ENCODE data around the gene SNIP1. TPM values are rescaled to one million over a fixed set of nuclear protein-coding genes. Genes with fewer than 3 reads are reported as not detected.

SNIP1 gene
- total and polyA plus RNA-seq, 10 of the 15 experiments (the other 5 are each of a cell fraction or from before 2014, with no cell fraction given) = 2.7 to 22.4 (median 10.1) TPM

DNA sequence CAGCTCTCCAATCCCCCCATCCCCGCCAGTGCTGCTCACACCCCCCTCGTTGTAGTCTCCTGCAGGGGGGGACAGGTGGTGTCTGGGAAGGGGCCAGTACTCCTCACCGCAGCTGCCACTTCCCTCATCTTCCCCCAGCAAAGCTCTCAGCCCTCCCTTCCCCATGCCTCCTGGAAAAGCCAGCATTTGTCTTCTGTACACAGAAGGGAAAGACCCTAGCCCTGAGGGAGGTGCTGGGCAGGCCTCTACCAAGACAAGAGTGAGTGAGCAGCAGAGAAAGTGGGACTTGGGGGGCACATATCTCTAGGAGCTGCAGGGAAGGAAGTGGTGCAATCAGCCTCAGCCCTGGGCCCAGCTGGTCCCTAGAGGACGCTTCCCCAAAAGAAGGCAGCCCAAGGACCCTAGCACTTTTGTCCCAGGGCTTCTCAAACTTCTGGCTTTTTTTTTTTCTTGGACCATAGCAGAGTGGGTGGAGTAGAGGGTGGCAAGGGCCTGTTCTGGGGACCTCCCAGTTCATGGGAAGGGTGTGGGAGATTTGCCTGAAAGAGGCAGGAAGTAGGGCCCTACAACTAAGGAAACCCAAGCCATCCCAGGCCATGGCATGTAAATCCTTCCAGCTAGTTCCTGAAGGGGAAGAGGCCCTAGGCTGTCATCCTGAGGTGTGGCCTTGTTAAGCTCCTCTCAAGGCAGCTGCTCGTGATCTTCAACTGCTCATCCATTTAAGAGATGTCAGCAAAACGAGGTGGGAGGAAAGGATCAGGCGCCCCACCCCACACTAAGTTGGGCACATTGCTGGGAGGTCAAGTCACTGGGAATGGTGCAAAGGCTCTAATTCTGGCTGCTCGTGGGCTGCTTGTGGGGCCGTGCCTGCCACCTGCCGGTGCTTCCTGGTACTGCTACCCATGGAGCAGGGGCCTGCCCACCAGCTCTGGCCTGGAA lies 67.1 kb downstream of the SNIP1 start (continued):
- TF ChIP-seq TCF12 (IDR thresholded peaks at IDR 0.05; ENCODE audit: low read depth, low read length) (no peak), CREB1 (IDR thresholded peaks at IDR 0.05; ENCODE audit: low read depth) (no peak), NR2C1 (IDR thresholded peaks at IDR 0.05) (no peak), HDAC6 (IDR thresholded peaks at IDR 0.05; ENCODE audit: unreplicated experiment) (no peak), IKZF1 (conservative IDR thresholded peaks at IDR 0.05) (no peak; the same call in 1 of the 2 replicates), SMARCA5 (IDR thresholded peaks at IDR 0.05) (peak; percentile 50; the same call in 1 of the 2 replicates), SMAD1 (IDR thresholded peaks at IDR 0.05; ENCODE audit: low read depth, partially characterized antibody) (no peak), SUZ12 (IDR thresholded peaks at IDR 0.05; ENCODE audit: unreplicated experiment) (no peak), ZNF622 (IDR thresholded peaks at IDR 0.05) (no peak), RCOR1 (conservative IDR thresholded peaks at IDR 0.05; ENCODE audit: low read depth, low read length) (no peak), LARP7 (IDR thresholded peaks at IDR 0.05) (peak; percentile 60; the same call in 1 of the 2 replicates), FOS (IDR thresholded peaks at IDR 0.05; ENCODE audit: borderline replicate concordance, extremely low read depth, insufficient read length) (no peak), POLR2A (IDR thresholded peaks at IDR 0.05; ENCODE audit: low read depth, low read length) (peak; percentile 21), SREBF1 (IDR thresholded peaks at IDR 0.05; ENCODE audit: low read length) (no peak), RAD51 (IDR thresholded peaks at IDR 0.05) (no peak), TARDBP (IDR thresholded peaks at IDR 0.05; ENCODE audit: borderline replicate concordance) (no peak), CHD4 (IDR thresholded peaks at IDR 0.05) (no peak), IRF4 (IDR thresholded peaks at IDR 0.05; ENCODE audit: low read depth, low read length) (no peak), NFYB (IDR thresholded peaks at IDR 0.05; ENCODE audit: insufficient read depth, low read depth, low read length) (no peak), SPI1 (IDR thresholded peaks at IDR 0.05; ENCODE audit: borderline replicate concordance, insufficient read depth, low read depth, low read length) (no peak), TBL1XR1 (IDR thresholded peaks at IDR 0.05; ENCODE audit: low read depth, low read length) (no peak), SMC3 (IDR thresholded peaks at IDR 0.05; ENCODE audit: borderline replicate concordance, low read length) (peak; percentile 97), ETV6 (conservative IDR thresholded peaks at IDR 0.05 in 1 of 2, IDR thresholded peaks at IDR 0.05 in 1 of 2; ENCODE audit: borderline replicate concordance in 1 of 2, low read depth in 1 of 2) (no peak), WRNIP1 (IDR thresholded peaks at IDR 0.05; ENCODE audit: borderline replicate concordance, low read depth, low read length) (no peak)
- TF ChIP-seq, protein P1, sequence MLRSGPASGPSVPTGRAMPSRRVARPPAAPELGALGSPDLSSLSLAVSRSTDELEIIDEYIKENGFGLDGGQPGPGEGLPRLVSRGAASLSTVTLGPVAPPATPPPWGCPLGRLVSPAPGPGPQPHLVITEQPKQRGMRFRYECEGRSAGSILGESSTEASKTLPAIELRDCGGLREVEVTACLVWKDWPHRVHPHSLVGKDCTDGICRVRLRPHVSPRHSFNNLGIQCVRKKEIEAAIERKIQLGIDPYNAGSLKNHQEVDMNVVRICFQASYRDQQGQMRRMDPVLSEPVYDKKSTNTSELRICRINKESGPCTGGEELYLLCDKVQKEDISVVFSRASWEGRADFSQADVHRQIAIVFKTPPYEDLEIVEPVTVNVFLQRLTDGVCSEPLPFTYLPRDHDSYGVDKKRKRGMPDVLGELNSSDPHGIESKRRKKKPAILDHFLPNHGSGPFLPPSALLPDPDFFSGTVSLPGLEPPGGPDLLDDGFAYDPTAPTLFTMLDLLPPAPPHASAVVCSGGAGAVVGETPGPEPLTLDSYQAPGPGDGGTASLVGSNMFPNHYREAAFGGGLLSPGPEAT (IDR thresholded peaks at IDR 0.05; ENCODE audit: low read depth) = no peak
- TF ChIP-seq, protein P2, sequence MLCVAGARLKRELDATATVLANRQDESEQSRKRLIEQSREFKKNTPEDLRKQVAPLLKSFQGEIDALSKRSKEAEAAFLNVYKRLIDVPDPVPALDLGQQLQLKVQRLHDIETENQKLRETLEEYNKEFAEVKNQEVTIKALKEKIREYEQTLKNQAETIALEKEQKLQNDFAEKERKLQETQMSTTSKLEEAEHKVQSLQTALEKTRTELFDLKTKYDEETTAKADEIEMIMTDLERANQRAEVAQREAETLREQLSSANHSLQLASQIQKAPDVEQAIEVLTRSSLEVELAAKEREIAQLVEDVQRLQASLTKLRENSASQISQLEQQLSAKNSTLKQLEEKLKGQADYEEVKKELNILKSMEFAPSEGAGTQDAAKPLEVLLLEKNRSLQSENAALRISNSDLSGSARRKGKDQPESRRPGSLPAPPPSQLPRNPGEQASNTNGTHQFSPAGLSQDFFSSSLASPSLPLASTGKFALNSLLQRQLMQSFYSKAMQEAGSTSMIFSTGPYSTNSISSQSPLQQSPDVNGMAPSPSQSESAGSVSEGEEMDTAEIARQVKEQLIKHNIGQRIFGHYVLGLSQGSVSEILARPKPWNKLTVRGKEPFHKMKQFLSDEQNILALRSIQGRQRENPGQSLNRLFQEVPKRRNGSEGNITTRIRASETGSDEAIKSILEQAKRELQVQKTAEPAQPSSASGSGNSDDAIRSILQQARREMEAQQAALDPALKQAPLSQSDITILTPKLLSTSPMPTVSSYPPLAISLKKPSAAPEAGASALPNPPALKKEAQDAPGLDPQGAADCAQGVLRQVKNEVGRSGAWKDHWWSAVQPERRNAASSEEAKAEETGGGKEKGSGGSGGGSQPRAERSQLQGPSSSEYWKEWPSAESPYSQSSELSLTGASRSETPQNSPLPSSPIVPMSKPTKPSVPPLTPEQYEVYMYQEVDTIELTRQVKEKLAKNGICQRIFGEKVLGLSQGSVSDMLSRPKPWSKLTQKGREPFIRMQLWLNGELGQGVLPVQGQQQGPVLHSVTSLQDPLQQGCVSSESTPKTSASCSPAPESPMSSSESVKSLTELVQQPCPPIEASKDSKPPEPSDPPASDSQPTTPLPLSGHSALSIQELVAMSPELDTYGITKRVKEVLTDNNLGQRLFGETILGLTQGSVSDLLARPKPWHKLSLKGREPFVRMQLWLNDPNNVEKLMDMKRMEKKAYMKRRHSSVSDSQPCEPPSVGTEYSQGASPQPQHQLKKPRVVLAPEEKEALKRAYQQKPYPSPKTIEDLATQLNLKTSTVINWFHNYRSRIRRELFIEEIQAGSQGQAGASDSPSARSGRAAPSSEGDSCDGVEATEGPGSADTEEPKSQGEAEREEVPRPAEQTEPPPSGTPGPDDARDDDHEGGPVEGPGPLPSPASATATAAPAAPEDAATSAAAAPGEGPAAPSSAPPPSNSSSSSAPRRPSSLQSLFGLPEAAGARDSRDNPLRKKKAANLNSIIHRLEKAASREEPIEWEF (IDR thresholded peaks at IDR 0.05; ENCODE audit: insufficient replicate concordance, low read depth, low read length) = peak; percentile 14
